NB4 (cell line): ENCODE measurements around the gene KRTAP9-4.

Source experiments
- POLR2A ChIP-seq: IDR thresholded peaks from 2 replicates; pipeline ENCODE4 v1.6.1; 2011; ENCODE audit warnings: mild to moderate bottlenecking; ENCODE audit not compliant: insufficient read length; ENCODE audit errors: extremely low read depth
- TF ChIP-seq, protein P1 (sequence below): IDR thresholded peaks from 2 replicates; pipeline ENCODE4 v1.6.1; 2011; ENCODE audit warnings: low read depth, low read length

- TF ChIP-seq, protein P1, sequence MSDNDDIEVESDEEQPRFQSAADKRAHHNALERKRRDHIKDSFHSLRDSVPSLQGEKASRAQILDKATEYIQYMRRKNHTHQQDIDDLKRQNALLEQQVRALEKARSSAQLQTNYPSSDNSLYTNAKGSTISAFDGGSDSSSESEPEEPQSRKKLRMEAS, result no peak
- TF ChIP-seq POLR2A, result no peak
Observed at GRCh38 chr17:41263212-41263611, 13.7 kb downstream of the KRTAP9-4 start.
